ENCODE data around the gene OR2T2.
A peak's percentile ranks its signal among the peaks of the same experiment; 100 is the strongest.
"Not testable (repeated sequence)": the region's sequence is repeated elsewhere in the genome, so short reads cannot be mapped to it uniquely, and the experiment has no call there.

The OR2T2 gene, protein sequence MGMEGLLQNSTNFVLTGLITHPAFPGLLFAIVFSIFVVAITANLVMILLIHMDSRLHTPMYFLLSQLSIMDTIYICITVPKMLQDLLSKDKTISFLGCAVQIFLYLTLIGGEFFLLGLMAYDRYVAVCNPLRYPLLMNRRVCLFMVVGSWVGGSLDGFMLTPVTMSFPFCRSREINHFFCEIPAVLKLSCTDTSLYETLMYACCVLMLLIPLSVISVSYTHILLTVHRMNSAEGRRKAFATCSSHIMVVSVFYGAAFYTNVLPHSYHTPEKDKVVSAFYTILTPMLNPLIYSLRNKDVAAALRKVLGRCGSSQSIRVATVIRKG

DNA sequence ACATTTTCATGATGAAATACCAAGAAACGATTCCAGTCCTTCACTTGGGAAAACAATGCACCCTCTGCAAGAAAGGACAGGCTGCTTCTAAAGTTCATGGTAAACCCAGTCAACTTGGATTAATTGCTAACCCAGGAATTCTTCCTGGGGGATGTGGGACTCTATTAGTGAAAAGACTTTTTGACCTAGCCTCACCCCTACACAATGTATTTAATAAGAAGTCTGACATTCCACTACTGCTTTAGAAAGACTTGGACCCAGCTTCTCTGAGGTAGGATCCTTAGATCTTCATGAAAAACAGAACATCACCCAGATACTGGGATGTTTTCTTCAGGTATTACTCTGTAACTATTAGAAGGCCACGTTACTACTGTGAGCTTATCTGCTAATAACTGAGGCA lies at the start of gene OR2T2:
Gene OR2T2 (plus strand): TSS at position 239 of the 400 bp plus-strand sequence. CDS start 7,161 bp downstream, outside the sequence.
- not testable (repeated sequence) for FAIRE-seq; DNase-seq (ENCODE audit: low spot score)

DNA sequence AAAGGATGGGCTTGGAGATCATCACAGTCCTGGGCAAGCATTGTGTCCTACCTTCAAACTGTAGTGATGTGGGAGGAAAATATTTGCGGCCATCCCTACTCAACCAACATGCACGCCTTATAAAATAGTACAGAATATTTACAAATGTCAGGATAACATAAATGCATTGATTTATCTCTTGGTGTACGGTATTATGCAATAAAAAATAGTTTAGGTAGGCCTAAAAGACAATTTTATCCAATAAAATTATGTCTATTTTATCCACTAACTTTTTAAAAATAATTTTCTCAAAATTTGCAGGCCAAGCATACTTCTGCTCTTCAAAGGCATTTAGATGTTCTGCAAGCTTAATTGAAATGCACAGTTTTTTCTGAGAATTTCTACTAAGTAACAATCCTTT lies 42.7 kb upstream of the OR2T2 start, which contains the start of gene OR2T1:
Gene OR2T1 (plus strand): TSS at position 301 of the 400 bp plus-strand sequence. CDS start 3,100 bp downstream, outside the sequence.
- FAIRE-seq (no peak), DNase-seq (ENCODE audit: low spot score) (no peak)

GRCh38 chr1:248404024-248404423 lies 41.4 kb upstream of the OR2T2 start:
- DNase-seq (ENCODE audit: low spot score): peak; percentile 46
- FAIRE-seq: peak; percentile 100

- FAIRE-seq: no peak
- no peak for DNase-seq (ENCODE audit: low spot score)
These were observed 38.4 kb upstream of the OR2T2 start for GRCh38 chr1:248406721-248407692.

DNA sequence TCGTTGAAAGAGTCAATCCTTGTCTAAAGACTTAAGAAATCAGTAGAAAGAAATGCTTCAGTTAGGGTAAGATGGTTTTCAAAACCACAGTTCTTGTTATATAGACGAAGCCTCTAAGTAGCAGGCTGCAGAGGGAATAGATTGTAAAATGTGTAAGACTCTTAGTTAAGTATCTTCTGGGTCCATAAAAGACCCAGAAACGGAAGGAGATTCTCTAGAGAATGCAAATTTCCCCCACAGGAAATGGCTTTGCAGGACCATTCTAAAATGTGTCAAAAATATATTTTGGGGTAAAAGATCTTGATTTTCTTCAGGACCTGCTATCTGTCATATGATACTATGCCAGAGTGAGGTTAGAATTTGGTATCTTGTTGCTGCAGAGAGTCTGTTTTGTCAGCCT lies 29.2 kb upstream of the OR2T2 start:
- DNase-seq (ENCODE audit: low spot score): no peak
- no peak for FAIRE-seq

GRCh38 chr1:248417854-248418253 lies 27.6 kb upstream of the OR2T2 start:
- DNase-seq (ENCODE audit: low spot score): no peak
- FAIRE-seq: no peak

DNA sequence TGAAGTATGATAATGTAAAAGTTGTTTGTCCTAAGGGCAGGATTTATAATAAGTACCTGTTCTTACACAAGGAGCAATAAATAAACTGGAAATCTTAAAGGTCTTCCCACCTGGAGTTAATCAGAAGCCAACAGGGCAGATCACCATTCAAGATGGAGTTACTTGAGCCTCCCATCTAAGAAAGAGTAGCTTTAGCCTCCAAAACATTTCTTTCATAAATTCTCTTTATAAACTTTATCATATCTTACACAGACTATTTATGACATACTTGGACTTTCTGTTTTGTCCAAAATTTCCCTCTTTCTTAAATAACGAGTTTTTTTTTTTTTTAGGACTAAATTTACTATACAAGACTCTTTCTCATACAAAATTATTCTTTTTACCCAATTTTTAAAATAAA lies 24.1 kb upstream of the OR2T2 start:
- DNase-seq (ENCODE audit: low spot score) (no peak), FAIRE-seq (no peak)

GRCh38 chr1:248427526-248428191 lies 17.8 kb upstream of the OR2T2 start:
- not testable (repeated sequence) for DNase-seq (ENCODE audit: low spot score); FAIRE-seq

DNA sequence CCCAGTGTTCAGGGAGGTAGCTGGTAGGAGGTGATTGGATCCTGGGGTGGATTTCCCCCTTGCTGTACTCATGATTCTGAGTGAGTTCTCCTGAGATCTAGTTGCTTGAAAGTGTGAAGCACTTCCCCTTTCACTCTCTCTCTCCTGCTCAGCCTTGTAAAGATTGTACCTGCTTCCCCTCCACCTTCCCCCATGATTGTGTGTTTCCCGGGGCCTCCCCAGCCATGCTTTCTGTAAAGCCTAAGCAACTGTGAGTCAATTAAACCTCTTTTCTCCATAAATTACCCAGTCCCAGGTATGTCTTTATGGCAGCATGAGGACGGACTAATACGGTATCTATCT lies 17.3 kb upstream of the OR2T2 start:
- not testable (repeated sequence) for DNase-seq (ENCODE audit: low spot score)
- FAIRE-seq: peak; percentile 13

GRCh38 chr1:248431683-248432082 lies 13.8 kb upstream of the OR2T2 start:
- not testable (repeated sequence) for DNase-seq (ENCODE audit: low spot score); FAIRE-seq

GRCh38 chr1:248432201-248432600 lies 13.2 kb upstream of the OR2T2 start:
- not testable (repeated sequence) for FAIRE-seq; DNase-seq (ENCODE audit: low spot score)

DNA sequence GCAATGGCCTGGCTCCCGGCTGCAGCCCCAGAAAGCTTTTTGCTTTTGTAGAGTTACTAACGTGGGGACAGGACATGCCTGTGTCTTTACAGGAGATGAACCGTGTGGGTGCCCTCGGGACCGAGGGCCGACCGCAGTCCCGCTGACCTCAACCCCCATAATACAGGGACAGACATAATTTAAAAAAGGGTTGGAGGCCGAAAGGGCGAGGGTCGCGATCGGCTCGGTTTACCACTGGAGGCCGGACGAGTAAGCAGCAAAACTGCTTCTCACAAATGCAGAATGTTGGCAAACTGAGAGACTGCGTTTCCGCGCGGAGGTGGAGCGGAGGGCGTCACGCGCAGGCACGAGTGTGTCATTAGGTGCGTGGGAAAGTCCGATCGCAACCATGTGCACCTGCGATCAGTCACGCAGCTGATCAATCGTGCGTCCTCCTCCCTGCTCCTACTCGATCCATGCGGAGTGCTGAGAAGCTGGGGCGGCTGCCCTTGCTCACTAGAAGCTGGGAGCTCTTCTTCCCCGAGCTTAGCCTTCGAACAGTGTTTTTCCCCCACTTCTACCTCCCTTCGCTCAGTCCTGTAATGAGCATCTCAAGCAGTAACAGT lies 11.5 kb upstream of the OR2T2 start:
- not testable (repeated sequence) for DNase-seq (ENCODE audit: low spot score)
- FAIRE-seq: peak; percentile 81

DNA sequence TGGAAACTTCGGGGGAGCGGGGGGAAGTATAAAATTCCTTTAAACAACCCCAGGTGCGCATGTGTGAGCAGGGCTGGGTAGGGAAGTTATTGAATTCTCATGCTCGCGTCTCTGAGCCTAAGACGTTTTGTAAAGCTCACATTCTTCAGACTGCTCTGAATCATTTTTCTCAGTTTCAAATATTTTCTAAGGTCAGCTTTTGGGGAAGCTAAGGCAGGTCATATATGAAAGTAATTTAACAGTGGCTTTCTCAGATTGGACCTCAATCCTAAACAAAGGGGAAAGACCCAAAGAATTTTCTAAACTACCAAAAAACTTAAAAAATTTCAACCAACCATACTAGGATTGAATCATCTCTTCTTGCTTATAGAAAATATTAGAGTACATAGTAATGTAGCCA lies 10.5 kb upstream of the OR2T2 start:
- DNase-seq (ENCODE audit: low spot score); FAIRE-seq: not testable (repeated sequence)

DNA sequence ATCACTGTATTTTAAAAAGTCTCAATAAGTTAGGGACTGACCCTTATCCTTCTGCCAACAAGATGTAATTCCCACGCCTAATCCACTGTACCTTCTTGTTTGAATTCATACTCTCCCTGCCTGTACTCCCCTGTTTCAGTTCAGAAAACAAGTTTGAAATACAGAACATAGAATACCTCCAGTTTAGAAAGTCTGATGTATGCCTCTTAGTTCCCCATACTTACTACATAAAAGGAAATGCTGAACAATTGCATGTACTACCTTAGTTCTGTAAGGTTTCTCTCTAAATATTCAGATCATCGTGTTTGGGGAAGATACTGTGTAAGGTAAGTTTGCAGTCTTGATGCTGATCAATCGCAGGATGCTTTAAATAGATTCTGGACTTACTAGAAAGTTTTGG lies 9.1 kb upstream of the OR2T2 start:
- FAIRE-seq; DNase-seq (ENCODE audit: low spot score): not testable (repeated sequence)

DNA sequence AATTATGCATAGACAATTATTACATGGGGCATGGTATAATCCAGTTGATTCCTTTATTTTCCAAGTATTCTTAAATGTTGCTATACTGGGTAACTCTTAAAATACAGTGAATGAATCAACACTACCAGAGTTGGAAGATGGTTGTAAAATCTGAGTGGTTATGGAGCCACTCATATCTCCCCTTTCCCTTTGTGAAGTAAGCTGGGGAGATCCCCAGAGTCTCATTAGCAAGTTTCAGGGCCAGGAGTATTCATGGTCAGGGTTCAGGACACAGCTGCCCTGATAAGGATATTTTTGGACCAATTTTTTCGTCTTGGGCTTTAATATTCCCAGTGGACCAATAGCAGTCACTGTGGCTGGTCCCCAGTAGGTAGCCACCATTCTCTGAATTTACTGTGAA lies 6.8 kb upstream of the OR2T2 start:
- FAIRE-seq; DNase-seq (ENCODE audit: low spot score): not testable (repeated sequence)

DNA sequence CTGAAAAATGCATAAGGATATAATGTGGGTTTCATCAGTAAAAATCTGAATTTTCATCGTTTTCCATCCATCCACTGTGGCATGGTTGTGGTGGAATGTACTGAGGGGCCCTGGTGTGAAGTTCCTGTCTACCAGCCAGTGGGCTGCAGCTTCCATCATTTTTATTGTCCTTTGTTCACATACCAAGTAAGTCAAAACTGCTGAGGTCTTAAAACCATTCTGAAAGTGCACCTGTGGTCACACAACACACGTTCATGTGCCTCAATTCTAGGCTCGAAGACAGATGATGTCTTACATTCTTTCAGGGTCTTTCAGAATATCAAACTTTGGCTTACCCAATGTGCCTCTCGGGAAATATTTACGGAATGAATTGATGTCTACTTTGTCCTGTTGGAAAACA lies 6.2 kb upstream of the OR2T2 start:
- not testable (repeated sequence) for FAIRE-seq

DNA sequence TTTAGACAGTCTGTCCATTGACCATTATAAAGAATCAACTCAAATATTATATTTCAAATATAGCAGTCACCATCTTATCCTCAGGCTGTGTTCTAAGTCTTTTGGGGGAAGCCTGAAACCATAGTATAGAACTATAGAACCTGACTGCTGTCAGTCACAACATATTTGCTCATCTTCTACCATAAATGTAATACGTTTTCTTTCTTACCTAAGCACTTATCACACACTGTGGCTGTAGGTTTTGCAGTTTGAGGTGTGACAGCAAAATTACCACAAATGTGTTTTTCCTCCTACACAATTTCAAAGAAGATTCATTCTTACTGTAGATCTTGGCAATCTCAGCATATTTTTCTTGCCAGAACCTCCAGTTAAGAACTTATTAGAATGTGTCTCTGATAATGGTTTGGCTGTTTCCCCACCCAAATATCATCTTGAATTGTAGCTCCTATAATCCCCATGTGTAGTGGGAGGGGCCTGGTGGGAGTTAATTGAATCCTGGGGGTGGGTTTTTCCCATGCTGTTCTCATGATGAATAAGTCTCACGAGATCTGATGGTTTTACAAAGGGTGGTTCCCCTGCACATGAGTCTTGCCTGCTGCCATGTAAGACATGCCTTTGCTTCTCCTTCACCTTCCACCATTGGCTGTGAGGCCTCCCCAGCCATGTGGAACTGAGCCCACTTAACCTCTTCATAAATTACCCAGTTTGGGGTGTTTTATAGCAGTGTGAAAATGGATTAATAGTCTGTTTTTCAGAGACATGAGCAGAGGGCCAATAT lies 2.7 kb upstream of the OR2T2 start:
- not testable (repeated sequence) for FAIRE-seq; DNase-seq (ENCODE audit: low spot score)

More for the DNA sequence above, 6.2 kb upstream of the OR2T2 start:
- not testable (repeated sequence) for DNase-seq (ENCODE audit: low spot score)

GRCh38 chr1:248444603-248445002 lies 834 bp upstream of the OR2T2 start:
- not testable (repeated sequence) for DNase-seq (ENCODE audit: low spot score); FAIRE-seq

- FAIRE-seq; DNase-seq (ENCODE audit: low spot score): not testable (repeated sequence)
These were observed 3.1 kb downstream of the OR2T2 start for GRCh38 chr1:248448409-248449074.

All from urothelium cell line (cell line).